Spleen (tissue), 11 donors: ENCODE data around the gene SORBS2. TPM values are rescaled to one million over a fixed set of nuclear protein-coding genes. Genes with fewer than 3 reads are reported as not detected.
A peak's percentile ranks its signal among the peaks of the same experiment; 100 is the strongest.

Source experiments
- DNase-seq: peaks from one replicate; pipeline ENCODE4 v3.0.0-alpha.2; 2020
- H3K27ac ChIP-seq, 8 donors: fragments of 200-600 bp; sonication (generic) in 7 of 8; 1 replicate in 4 of 8; 2 replicates in 4 of 8; pipeline versions ENCODE4 v1.5.0 to v1.8.0; 2016 to 2021; ENCODE audit warnings: inconsistent platforms in 4 of 8, mild to moderate bottlenecking in 4 of 8, moderate library complexity in 1 of 8
- H3K27me3 ChIP-seq, 7 donors: fragments of 200-600 bp; sonication (generic) in 6 of 7; replicated peaks in 1 of 7; 1 replicate in 4 of 7; 2 replicates in 3 of 7; pipeline versions ENCODE4 v1.5.0 to v1.8.0; 2016 to 2021; ENCODE audit warnings: inconsistent platforms in 3 of 7, mild to moderate bottlenecking in 1 of 7
- H3K36me3 ChIP-seq, 6 donors: fragments of 200-600 bp; sonication (generic) in 5 of 6; 1 replicate in 4 of 6; 2 replicates in 2 of 6; pipeline versions ENCODE4 v1.5.0 to v1.8.0; 2016 to 2021; ENCODE audit warnings: inconsistent platforms in 2 of 6
- H3K4me1 ChIP-seq, 6 donors: fragments of 200-600 bp; sonication (generic) in 5 of 6; 1 replicate in 3 of 6; 2 replicates in 3 of 6; pipeline versions ENCODE4 v1.5.0 to v1.8.0; 2016 to 2021; ENCODE audit warnings: inconsistent platforms in 3 of 6
- H3K4me3 ChIP-seq, 8 donors: fragments of 200-600 bp; sonication (generic) in 7 of 8; 1 replicate in 4 of 8; 2 replicates in 4 of 8; pipeline versions ENCODE4 v1.5.0 to v1.8.0; 2016 to 2021; ENCODE audit warnings: inconsistent platforms in 4 of 8, mild to moderate bottlenecking in 4 of 8, moderate library complexity in 2 of 8
- H3K9me3 ChIP-seq, 8 donors: fragments of 200-600 bp; sonication (generic) in 7 of 8; 1 replicate in 4 of 8; 2 replicates in 4 of 8; pipeline versions ENCODE4 v1.5.0 to v1.8.0; 2016 to 2021; ENCODE audit warnings: inconsistent platforms in 4 of 8
- POLR2A ChIP-seq, 3 donors: fragments of 450-650 bp; IDR thresholded peaks; one replicate each; pipeline ENCODE4 v1.5.1; 2017; ENCODE audit warnings: antibody characterized with exemption in 3 of 3, mild to moderate bottlenecking in 1 of 3
- POLR2AphosphoS5 ChIP-seq, 3 donors: sonication (generic); formaldehyde crosslinking; IDR thresholded peaks; one replicate each; pipeline ENCODE4 v1.5.1; 2017; ENCODE audit warnings: antibody characterized with exemption in 3 of 3
- WGBS, 5 donors: extraction: QIAGEN DNeasy Blood & Tissue Kit in 3 of 5; methylation state at CpG; one replicate each; pipeline versions ENCODE4 v1.1.5 to v1.1.7; 2013 to 2018; 5-methylcytosine and 5-hydroxymethylcytosine counted together
- intact Hi-C: fragments of 100-400 bp; cut with DNase I; formaldehyde crosslinking; loops from one replicate; pipeline ENCODE4 v1.15.0; 2023; ENCODE audit warnings: low total_unique reads
- polyA plus RNA-seq, 3 donors: library from polyadenylated mRNA; stranded (reverse); fragments of 200-250 nt; gene quantifications; one replicate each; pipeline ENCODE4 v1.2.1, GENCODE V29; 2013
- total RNA-seq, 7 donors: library from RNA; depleted of rRNA in 3 of 7; stranded (reverse); fragments of >200 nt in 3 of 7; fragmentation: NEBNext Ultra II Directional in 4 of 7; extraction: Animal tissue kit (Norgen Biotek cat#: 25700) in 4 of 7; gene quantifications; one replicate each; pipeline versions ENCODE4 v1.1.0 to v1.2.1, GENCODE V29; 2016 to 2021
- TF ChIP-seq, protein P1 (sequence below), 11 experiments: fragments of 200-600 bp in 7 of 11; fragments of 450-650 bp in 4 of 11; sonication (generic) in 4 of 11; IDR thresholded peaks in 8 of 11; conservative IDR thresholded peaks in 3 of 11; 1 replicate in 7 of 11; 2 replicates in 4 of 11; pipeline versions ENCODE4 v1.4.0 to v1.8.0; 2016 to 2021; ENCODE audit warnings: antibody characterized with exemption in 11 of 11, inconsistent platforms in 4 of 11, mild to moderate bottlenecking in 1 of 11
- donor health status: healthy with polysubstance abuse.
- donor health status: DM: no; HTN: no; CAD: no; lungs with moderate emphysema.
- donor health status: DM: no; HTN: no; CAD: no.
- donor health status: Bipolar disorder and iron deficiency.
- donor health status: healthy.
- donor health status: DM: no; HTN: no; CAD: no.
- donor health status: DM: yes; HTN: yes; CAD: no.

SORBS2 gene
- total and polyA plus RNA-seq, 10 donors, result 5.9 to 128 (median 84.8) TPM

DNA sequence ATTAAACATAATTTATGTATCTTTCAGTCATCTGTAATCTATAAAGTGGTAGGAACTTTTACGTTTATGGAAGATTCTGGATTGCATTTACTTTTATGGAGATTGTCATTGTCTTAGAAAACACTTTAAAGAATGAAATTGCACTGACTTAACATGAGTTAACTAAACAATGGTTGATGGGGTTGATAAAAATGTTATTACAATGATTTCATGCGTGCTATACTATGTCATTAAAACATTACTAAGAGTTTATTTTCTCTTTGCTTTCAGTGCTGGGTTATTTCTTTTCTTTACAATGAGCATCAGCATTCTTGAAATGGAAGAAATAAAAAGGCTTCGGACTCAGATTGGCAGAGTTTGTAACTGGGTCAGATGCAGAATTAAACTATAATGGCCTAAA, 209.6 kb downstream of the SORBS2 start:
- H3K27me3 ChIP-seq, result peaks cover 0 to 15% (median 0%) of the 10 kb centered on the region in 7 donors
- TF ChIP-seq, protein P1, sequence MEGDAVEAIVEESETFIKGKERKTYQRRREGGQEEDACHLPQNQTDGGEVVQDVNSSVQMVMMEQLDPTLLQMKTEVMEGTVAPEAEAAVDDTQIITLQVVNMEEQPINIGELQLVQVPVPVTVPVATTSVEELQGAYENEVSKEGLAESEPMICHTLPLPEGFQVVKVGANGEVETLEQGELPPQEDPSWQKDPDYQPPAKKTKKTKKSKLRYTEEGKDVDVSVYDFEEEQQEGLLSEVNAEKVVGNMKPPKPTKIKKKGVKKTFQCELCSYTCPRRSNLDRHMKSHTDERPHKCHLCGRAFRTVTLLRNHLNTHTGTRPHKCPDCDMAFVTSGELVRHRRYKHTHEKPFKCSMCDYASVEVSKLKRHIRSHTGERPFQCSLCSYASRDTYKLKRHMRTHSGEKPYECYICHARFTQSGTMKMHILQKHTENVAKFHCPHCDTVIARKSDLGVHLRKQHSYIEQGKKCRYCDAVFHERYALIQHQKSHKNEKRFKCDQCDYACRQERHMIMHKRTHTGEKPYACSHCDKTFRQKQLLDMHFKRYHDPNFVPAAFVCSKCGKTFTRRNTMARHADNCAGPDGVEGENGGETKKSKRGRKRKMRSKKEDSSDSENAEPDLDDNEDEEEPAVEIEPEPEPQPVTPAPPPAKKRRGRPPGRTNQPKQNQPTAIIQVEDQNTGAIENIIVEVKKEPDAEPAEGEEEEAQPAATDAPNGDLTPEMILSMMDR (IDR thresholded peaks at IDR 0.05 in 8 of 11, conservative IDR thresholded peaks at IDR 0.05 in 3 of 11), result no peak
- no peak for TF ChIP-seq POLR2AphosphoS5 (IDR thresholded peaks at IDR 0.05)
- TF ChIP-seq POLR2A (IDR thresholded peaks at IDR 0.05), result no peak
- no peak overlapping the region for H3K4me3 ChIP-seq
- peaks cover 0 to 9% (median 4%) of the 10 kb centered on the region in 6 donors for H3K4me1 ChIP-seq
- H3K27ac ChIP-seq, result no peak overlapping the region
- H3K9me3 ChIP-seq, result no peaks in the 10 kb centered on the region
- intact Hi-C loops, result no loop called here
- DNase-seq, result no peak
- WGBS, 5 donors, result 89 to 94% (median 91%) methylated on average over 3 of the region's 3 CpGs
- peaks cover 0 to 9% (median 0%) of the 10 kb centered on the region in 6 donors for H3K36me3 ChIP-seq

DNA sequence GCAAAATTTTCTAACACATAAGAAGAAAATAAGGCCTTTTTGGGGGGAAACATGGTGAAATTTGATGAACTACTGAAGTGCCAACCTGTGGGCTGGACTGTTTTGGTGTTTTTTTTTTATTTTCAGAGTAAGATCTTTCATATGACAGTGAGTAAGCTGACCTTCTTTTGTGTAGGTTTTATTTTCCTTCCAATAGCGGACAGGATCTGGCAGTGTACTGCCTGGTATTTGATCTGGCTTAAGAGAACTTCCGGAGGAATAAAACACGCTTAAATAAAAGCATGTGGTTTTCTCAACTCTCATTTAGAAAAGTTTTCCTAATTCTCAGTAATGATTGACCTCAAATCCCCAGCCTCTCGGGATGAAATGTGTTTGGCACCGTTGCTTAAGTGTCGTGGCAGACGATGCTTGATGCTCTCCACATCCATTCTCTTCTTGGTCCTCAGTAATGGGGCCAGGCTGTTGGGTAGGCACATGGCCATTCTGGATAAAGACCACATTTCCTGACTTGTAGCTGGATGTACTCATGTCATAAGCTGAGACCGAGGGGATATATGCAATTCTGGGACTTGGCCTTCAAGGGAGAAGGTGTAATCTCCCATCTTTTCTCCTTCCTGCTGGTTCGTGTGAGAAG, 211.1 kb downstream of the SORBS2 start:
- H3K4me1 ChIP-seq, result peaks cover 0 to 12% (median 4%) of the 10 kb centered on the region in 6 donors
- intact Hi-C loops, result no loop called here
- TF ChIP-seq POLR2AphosphoS5 (IDR thresholded peaks at IDR 0.05) (no peak), POLR2A (IDR thresholded peaks at IDR 0.05) (no peak)
- TF ChIP-seq, protein P1 (IDR thresholded peaks at IDR 0.05 in 8 of 11, conservative IDR thresholded peaks at IDR 0.05 in 3 of 11), result no peak
- H3K27ac ChIP-seq, result peak overlapping the region in 1 of 8 donors; percentile 69
- H3K9me3 ChIP-seq, result no peaks in the 10 kb centered on the region
- H3K4me3 ChIP-seq, result no peak overlapping the region
- WGBS, 5 donors, result 77 to 93% (median 83%) methylated on average over 9 of the region's 9 CpGs
- peaks cover 0 to 26% (median 0%) of the 10 kb centered on the region in 7 donors for H3K27me3 ChIP-seq
- no peaks in the 10 kb centered on the region for H3K36me3 ChIP-seq
- DNase-seq, result no peak

DNA sequence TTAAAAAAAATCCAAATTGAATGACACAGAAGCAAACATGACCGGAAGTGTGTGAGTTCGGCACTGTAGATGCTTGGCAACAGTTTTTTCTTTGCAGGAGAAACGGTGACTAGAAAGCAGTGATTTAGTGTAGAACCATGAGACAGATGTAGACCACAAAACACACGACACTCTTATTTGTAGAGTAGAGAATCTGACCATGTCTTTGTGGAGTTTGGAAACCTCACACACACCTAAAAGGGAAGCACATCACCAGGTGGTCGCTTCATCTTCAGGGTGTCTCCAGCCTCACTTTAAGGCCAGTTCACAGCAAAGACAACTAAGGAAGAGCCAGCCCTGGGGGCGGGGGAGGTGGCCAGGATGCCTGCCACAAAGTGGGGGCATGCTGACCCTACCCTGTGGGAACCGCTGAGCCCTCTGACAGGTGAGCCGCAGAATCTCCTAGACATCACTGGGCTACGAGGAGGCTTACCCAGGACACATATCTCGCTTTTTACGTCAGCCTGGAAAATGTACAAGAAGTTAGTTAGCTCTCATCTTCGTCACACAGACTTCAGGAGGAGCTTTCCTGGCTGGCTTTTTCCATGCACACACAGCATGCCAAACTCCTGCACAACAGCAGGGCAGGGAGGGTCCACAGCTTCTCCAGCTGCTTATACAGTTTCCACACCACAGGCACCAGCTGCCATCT, 212.3 kb downstream of the SORBS2 start:
- peaks cover 0 to 12% (median 4%) of the 10 kb centered on the region in 6 donors for H3K4me1 ChIP-seq
- WGBS, 5 donors, result 72 to 86% (median 81%) methylated on average over 12 of the region's 12 CpGs
- H3K4me3 ChIP-seq, result no peak overlapping the region
- H3K27ac ChIP-seq, result peak overlapping the region in 6 of 8 donors; percentile 17 to 69 (median 42)
- no peaks in the 10 kb centered on the region for H3K36me3 ChIP-seq
- H3K9me3 ChIP-seq, result no peaks in the 10 kb centered on the region
- DNase-seq, result no peak
- TF ChIP-seq POLR2A (IDR thresholded peaks at IDR 0.05) (no peak), POLR2AphosphoS5 (IDR thresholded peaks at IDR 0.05) (no peak)
- TF ChIP-seq, protein P1 (IDR thresholded peaks at IDR 0.05 in 8 of 11, conservative IDR thresholded peaks at IDR 0.05 in 3 of 11), result no peak
- peaks cover 0 to 26% (median 0%) of the 10 kb centered on the region in 7 donors for H3K27me3 ChIP-seq
- intact Hi-C loops, result loop anchor here (5.0 kb wide), 1 partner anchor 127 kb away; the partner anchor contains the start of gene CCDC110
